SK-N-SH (cell line): ENCODE measurements around the gene GTF3C2. TPM values are rescaled to one million over a fixed set of nuclear protein-coding genes. Genes with fewer than 3 reads are reported as not detected.
A peak's percentile ranks its signal among the peaks of the same experiment; 100 is the strongest.

ENCODE experiments used
- CTCF ChIA-PET: fragments of 300-600, 350-600 bp; formaldehyde crosslinking; extraction: SDS; loops from one replicate; lab custom pipeline; 2021; lab: Yijun Ruan, JAX
- POLR2A ChIA-PET: fragments of 350-600 bp; sonication (Branson Sonifier 250); formaldehyde crosslinking; extraction: SDS; loops from one replicate; lab custom pipeline; 2020; ENCODE audit warnings: antibody characterized with exemption, inconsistent platforms; lab: Yijun Ruan, JAX
- DNase-seq: peaks from one replicate; pipeline ENCODE4 v3.0.0; 2012
- H2AFZ ChIP-seq: fragments of 200-600 bp; sonication (generic); 2 replicates; pipeline ENCODE4 v1.8.1; 2016; ENCODE audit warnings: antibody characterized with exemption, mild to moderate bottlenecking, low read depth
- H3F3A ChIP-seq: fragments of 200-600 bp; sonication (generic); replicated peaks from 2 replicates; pipeline ENCODE3; 2016; ENCODE audit warnings: antibody characterized with exemption, mild to moderate bottlenecking; ENCODE audit not compliant: insufficient read depth
- H3K27ac ChIP-seq, 2 experiments: fragments of 200-500 bp in 1 of 2; fragments of 200-600 bp in 1 of 2; sonication (Bioruptor generic) in 1 of 2; sonication (generic), shearing (Covaris generic) in 1 of 2; 2 replicates each; pipeline versions ENCODE4 v1.5.1 to v1.6.1; 2014 to 2016; ENCODE audit warnings: low read depth in 2 of 2, inconsistent platforms in 1 of 2, low read length in 1 of 2, mild to moderate bottlenecking in 1 of 2, mixed read lengths in 1 of 2
- H3K27me3 ChIP-seq: fragments of 200-600 bp; sonication (generic), shearing (Covaris generic); 2 replicates; pipeline ENCODE4 v1.6.1; 2016; ENCODE audit warnings: mixed run types; ENCODE audit not compliant: insufficient read depth
- H3K36me3 ChIP-seq, 2 experiments: fragments of 200-500 bp in 1 of 2; fragments of 200-600 bp in 1 of 2; sonication (Bioruptor generic) in 1 of 2; sonication (generic) in 1 of 2; replicated peaks in 1 of 2; 2 replicates each; pipeline versions ENCODE3 to v1.5.1; 2014 to 2016; ENCODE audit warnings: low read length in 1 of 2, mild to moderate bottlenecking in 1 of 2; ENCODE audit not compliant: insufficient read depth in 2 of 2, control insufficient read depth in 1 of 2
- H3K4me1 ChIP-seq, 2 experiments: fragments of 200-500 bp in 1 of 2; fragments of 200-600 bp in 1 of 2; sonication (Bioruptor generic) in 1 of 2; sonication (generic), shearing (Covaris generic) in 1 of 2; 2 replicates each; pipeline versions ENCODE4 v1.5.1 to v1.6.1; 2014 to 2016; ENCODE audit warnings: low read depth in 1 of 2, low read length in 1 of 2, mixed run types in 1 of 2; ENCODE audit not compliant: insufficient read depth in 2 of 2, control insufficient read depth in 1 of 2
- H3K4me2 ChIP-seq: fragments of 200-600 bp; sonication (generic), shearing (Covaris generic); 2 replicates; pipeline ENCODE4 v1.6.1; 2017; ENCODE audit warnings: mixed run types
- H3K4me3 ChIP-seq, 2 experiments: fragments of 200-500 bp in 1 of 2; fragments of 200-600 bp in 1 of 2; sonication (Bioruptor generic) in 1 of 2; sonication (generic), shearing (Covaris generic) in 1 of 2; 2 replicates each; pipeline versions ENCODE4 v1.5.1 to v1.8.1; 2014 to 2016; ENCODE audit warnings: low read depth in 2 of 2, inconsistent platforms in 1 of 2, low read length in 1 of 2, mild to moderate bottlenecking in 1 of 2, mixed read lengths in 1 of 2, moderate library complexity in 1 of 2
- H3K79me2 ChIP-seq: fragments of 200-600 bp; sonication (generic); 2 replicates; pipeline ENCODE4 v1.8.1; 2017; ENCODE audit warnings: mild to moderate bottlenecking; ENCODE audit not compliant: insufficient read depth
- H3K9ac ChIP-seq: fragments of 200-600 bp; sonication (generic); 2 replicates; pipeline ENCODE4 v1.6.1; 2017; ENCODE audit warnings: mixed run types
- H3K9me2 ChIP-seq: fragments of 200-600 bp; sonication (generic); 2 replicates; pipeline ENCODE4 v1.6.1; 2017; ENCODE audit warnings: mixed run types
- H3K9me3 ChIP-seq: fragments of 200-600 bp; sonication (generic); 2 replicates; pipeline ENCODE4 v1.6.1; 2017; ENCODE audit warnings: mixed run types, mild to moderate bottlenecking, moderate library complexity
- H4K20me1 ChIP-seq: fragments of 200-600 bp; sonication (generic); 2 replicates; pipeline ENCODE4 v1.6.1; 2017; ENCODE audit warnings: mild to moderate bottlenecking, mixed run types; ENCODE audit not compliant: insufficient read depth
- CHD2 ChIP-seq: fragments of 150-350 bp; IDR thresholded peaks from 2 replicates; pipeline ENCODE4 v1.6.1; 2018; ENCODE audit warnings: low read length; ENCODE audit not compliant: partially characterized antibody
- ELF1 ChIP-seq: IDR thresholded peaks from 2 replicates; pipeline ENCODE4 v1.4.0; 2012
- EP300 ChIP-seq, 2 experiments: IDR thresholded peaks; 2 replicates each; pipeline versions ENCODE4 v1.4.0 to v1.6.1; 2012; ENCODE audit warnings: borderline replicate concordance in 1 of 2, low read depth in 1 of 2, low read length in 1 of 2
- FOXJ3 ChIP-seq: sonication (generic); formaldehyde crosslinking; IDR thresholded peaks from 2 replicates; pipeline ENCODE4 v1.5.1; 2020; ENCODE audit warnings: mild to moderate bottlenecking, missing genetic modification reagents
- FOXM1 ChIP-seq: IDR thresholded peaks from 2 replicates; pipeline ENCODE4 v1.4.0; 2012; ENCODE audit warnings: low read depth, mild to moderate bottlenecking
- GABPA ChIP-seq: IDR thresholded peaks from 2 replicates; pipeline ENCODE4 v1.4.0; 2012; ENCODE audit warnings: low read depth, mild to moderate bottlenecking
- MXI1 ChIP-seq: IDR thresholded peaks from 2 replicates; pipeline ENCODE4 v1.6.1; 2012; ENCODE audit warnings: mild to moderate bottlenecking, low read depth, low read length, improper control_type of control experiment
- NRF1 ChIP-seq: IDR thresholded peaks from 2 replicates; pipeline ENCODE4 v1.6.1; 2012; ENCODE audit warnings: low read depth, mild to moderate bottlenecking, low read length
- PBX3 ChIP-seq: IDR thresholded peaks from 2 replicates; pipeline ENCODE4; 2012
- RAD21 ChIP-seq: IDR thresholded peaks from 2 replicates; pipeline ENCODE4 v1.6.1; 2012; ENCODE audit warnings: mild to moderate bottlenecking, low read length
- REST ChIP-seq: IDR thresholded peaks from 2 replicates; pipeline ENCODE4 v1.6.1; 2012; ENCODE audit warnings: mild to moderate bottlenecking, low read depth, low read length, moderate library complexity
- RXRA ChIP-seq: IDR thresholded peaks from 2 replicates; pipeline ENCODE4 v1.4.0; 2012; ENCODE audit warnings: low read depth, mild to moderate bottlenecking, borderline replicate concordance
- TCF12 ChIP-seq: IDR thresholded peaks from 2 replicates; pipeline ENCODE4 v1.4.0; 2012
- USF2 ChIP-seq: fragments of 150-350 bp; IDR thresholded peaks from 2 replicates; pipeline ENCODE4 v1.6.1; 2017; ENCODE audit warnings: antibody characterized with exemption, low read length, low read depth, borderline replicate concordance
- ZBTB33 ChIP-seq: IDR thresholded peaks from 2 replicates; pipeline ENCODE4 v1.4.0; 2012; ENCODE audit warnings: low read depth, borderline replicate concordance
- WGBS: methylation state at CpG from one replicate; pipeline ENCODE4 v1.1.6; 2017; ENCODE audit warnings: low lambda C conversion rate; 5-methylcytosine and 5-hydroxymethylcytosine counted together
- polyA plus RNA-seq, 3 experiments: library from polyadenylated mRNA; depleted of rRNA; stranded (reverse); fragments of >200 nt; gene quantifications; 2 replicates each; pipeline ENCODE4 v1.2.3, GENCODE V29; 2012

The GTF3C2 gene
- polyA plus RNA-seq, 1 of the 3 experiments (the other 2 are of a cell fraction): 65.8 TPM

GRCh38 chr2:27380626-27381545 lies 24.3 kb upstream of the GTF3C2 start, which contains the start of gene ZNF513 (continued):
- TF ChIP-seq REST (no peak), FOXJ3 (peak; percentile 23; the same call in 1 of the 2 replicates), CHD2 (peak; percentile 96), TCF12 (peak; percentile 55; the same call in 1 of the 2 replicates), ZBTB33 (peak; percentile 58; the same call in 1 of the 2 replicates), MXI1 (peak; percentile 76), NRF1 (peak; percentile 47; the same call in 1 of the 2 replicates), RAD21 (no peak)
- TF ChIP-seq, all 33 proteins: peak for 20

GRCh38 chr2:27379836-27380625 lies 23.5 kb upstream of the GTF3C2 start:
- POLR2A ChIA-PET: interaction anchor here (1.0 to 4.4 kb wide), 7 partner anchors 9 to 249 kb away, joined by 3 to 34 read pairs (median 17); partner anchors contain the start of genes CCDC121, EIF2B4, GPN1 and GTF3C2
- H3K36me3 ChIP-seq: peaks cover 44 to 79% of the 10 kb centered on the region in 2 experiments
- no peak for TF ChIP-seq REST
- TF ChIP-seq FOXM1: no peak
- no peak for TF ChIP-seq RAD21
- TF ChIP-seq EP300 (IDR thresholded peaks at IDR 0.05; ENCODE audit: borderline replicate concordance in 1 of 2, low read depth in 1 of 2, low read length in 1 of 2): no peak
- no peak for TF ChIP-seq GABPA
- TF ChIP-seq PBX3: peak; percentile 3
- TF ChIP-seq RXRA: no peak
- 0 out of 2 replicates have a peak, but pooled peaks have one; percentile 3 for TF ChIP-seq USF2
- TF ChIP-seq ELF1: no peak

More at GRCh38 chr2:27379836-27380625, 23.5 kb upstream of the GTF3C2 start:
- 1% methylated on average over 30 of the region's 35 CpGs for WGBS
- peak; percentile 47 for DNase-seq
- peaks cover 4% of the 10 kb centered on the region; the same call in 1 of the 2 replicates for H4K20me1 ChIP-seq
- H3K27ac ChIP-seq: peak overlapping the region; percentile 68 to 95
- peak overlapping the region; percentile 89 for H3K4me2 ChIP-seq
- no peaks in the 10 kb centered on the region for H3K27me3 ChIP-seq
- CTCF ChIA-PET: interaction anchor here (0.9 to 5.7 kb wide), 8 partner anchors 10 to 304 kb away, joined by 3 to 36 read pairs (median 4); partner anchors contain the start of genes EIF2B4, GTF3C2, PPM1G and SNX17
- H3K9ac ChIP-seq: peak overlapping the region; percentile 77
- peak overlapping the region; percentile 80 to 86 for H3K4me3 ChIP-seq
- peaks cover 44% of the 10 kb centered on the region for H3F3A ChIP-seq
- H3K9me2 ChIP-seq: no peaks in the 10 kb centered on the region
- 0 out of 2 replicates have a peak overlapping the region, but pooled peaks have one; percentile 33 for H2AFZ ChIP-seq
- H3K9me3 ChIP-seq: no peaks in the 10 kb centered on the region
- H3K4me1 ChIP-seq: peaks cover 15 to 58% of the 10 kb centered on the region in 2 experiments; a peak in 3 of 4 replicates
- H3K79me2 ChIP-seq: peaks cover 31% of the 10 kb centered on the region
